G401.6 (cell line): Measurements from ENCODE around the gene CELSR2.

Source experiments
- FAIRE-seq: peaks from 2 replicates; lab custom pipeline; 2012; peaks lifted over from hg19 to GRCh38; lab: Jason Lieb, UNC

CELSR2 gene

GRCh38 chr1:109263597-109264378 lies 14.4 kb downstream of the CELSR2 start:
- no peak for FAIRE-seq

GRCh38 chr1:109264379-109264755 lies 15.0 kb downstream of the CELSR2 start:
- no peak for FAIRE-seq

GRCh38 chr1:109265016-109265415 lies 15.7 kb downstream of the CELSR2 start:
- FAIRE-seq = no peak

DNA sequence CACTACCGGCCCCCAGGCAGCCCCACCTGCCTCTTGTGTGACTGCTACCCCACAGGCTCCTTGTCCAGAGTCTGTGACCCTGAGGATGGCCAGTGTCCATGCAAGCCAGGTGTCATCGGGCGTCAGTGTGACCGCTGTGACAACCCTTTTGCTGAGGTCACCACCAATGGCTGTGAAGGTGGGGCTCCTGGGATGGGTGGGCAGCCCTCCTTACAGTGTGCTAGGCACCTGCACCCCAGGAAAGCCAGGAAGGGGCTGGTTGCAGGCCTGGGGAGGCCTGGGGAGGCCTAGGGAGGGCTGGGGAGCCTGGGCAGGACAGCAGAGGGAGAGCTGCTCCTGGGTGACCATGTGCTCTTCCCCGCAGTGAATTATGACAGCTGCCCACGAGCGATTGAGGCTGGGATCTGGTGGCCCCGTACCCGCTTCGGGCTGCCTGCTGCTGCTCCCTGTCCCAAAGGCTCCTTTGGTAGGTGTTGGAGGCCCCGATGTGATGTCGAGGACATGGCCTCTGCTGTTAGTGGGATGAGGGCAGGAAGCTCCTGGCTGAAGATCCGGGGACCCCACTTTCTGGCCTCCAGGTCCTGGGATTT lies 16.5 kb downstream of the CELSR2 start:
- no peak for FAIRE-seq

DNA sequence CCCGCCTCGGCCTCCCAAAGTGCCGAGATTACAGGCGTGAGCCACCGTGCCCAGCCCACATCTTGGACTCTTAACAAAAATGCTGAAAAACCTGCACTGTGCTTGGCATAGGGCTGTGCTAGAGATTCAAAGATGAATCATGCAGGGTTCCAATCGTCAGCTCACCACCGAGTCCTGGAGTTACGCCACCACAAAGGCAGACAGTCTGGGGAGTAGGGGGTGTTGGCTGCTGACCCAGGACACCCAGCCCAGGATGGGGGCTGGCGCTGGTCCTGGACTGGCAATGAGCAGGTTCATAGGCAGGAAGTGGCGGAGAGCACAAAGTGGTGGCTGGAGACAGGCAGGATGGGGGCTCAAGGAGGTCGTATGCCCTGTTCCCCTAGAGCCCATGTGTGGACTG lies 17.6 kb downstream of the CELSR2 start:
- no peak for FAIRE-seq

GRCh38 chr1:109267743-109268300 lies 18.5 kb downstream of the CELSR2 start:
- FAIRE-seq = no peak

DNA sequence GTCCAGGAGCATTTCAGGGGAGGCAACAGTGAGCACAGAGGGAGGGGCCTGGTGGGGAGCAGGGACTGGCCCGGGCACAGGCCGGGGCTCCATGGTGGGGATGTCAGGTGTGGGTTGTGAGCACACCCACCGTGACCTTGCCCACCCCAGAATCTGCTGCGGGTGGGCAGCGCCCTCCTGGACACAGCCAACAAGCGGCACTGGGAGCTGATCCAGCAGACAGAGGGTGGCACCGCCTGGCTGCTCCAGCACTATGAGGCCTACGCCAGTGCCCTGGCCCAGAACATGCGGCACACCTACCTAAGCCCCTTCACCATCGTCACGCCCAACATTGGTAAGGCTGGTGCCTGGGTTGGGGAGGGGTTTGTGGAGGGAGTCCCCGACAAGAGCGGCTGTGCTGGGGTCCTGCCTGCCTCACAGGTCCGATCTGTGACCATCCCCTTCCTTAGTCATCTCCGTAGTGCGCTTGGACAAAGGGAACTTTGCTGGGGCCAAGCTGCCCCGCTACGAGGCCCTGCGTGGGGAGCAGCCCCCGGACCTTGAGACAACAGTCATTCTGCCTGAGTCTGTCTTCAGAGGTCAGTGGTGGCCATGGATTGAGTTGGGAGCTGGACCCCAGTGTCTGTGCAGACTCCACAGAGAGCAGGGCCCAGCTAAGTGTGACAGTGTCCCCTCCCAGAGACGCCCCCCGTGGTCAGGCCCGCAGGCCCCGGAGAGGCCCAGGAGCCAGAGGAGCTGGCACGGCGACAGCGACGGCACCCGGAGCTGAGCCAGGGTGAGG lies 19.3 kb downstream of the CELSR2 start:
- no peak for FAIRE-seq

GRCh38 chr1:109269212-109269980 lies 20.1 kb downstream of the CELSR2 start:
- FAIRE-seq = no peak

DNA sequence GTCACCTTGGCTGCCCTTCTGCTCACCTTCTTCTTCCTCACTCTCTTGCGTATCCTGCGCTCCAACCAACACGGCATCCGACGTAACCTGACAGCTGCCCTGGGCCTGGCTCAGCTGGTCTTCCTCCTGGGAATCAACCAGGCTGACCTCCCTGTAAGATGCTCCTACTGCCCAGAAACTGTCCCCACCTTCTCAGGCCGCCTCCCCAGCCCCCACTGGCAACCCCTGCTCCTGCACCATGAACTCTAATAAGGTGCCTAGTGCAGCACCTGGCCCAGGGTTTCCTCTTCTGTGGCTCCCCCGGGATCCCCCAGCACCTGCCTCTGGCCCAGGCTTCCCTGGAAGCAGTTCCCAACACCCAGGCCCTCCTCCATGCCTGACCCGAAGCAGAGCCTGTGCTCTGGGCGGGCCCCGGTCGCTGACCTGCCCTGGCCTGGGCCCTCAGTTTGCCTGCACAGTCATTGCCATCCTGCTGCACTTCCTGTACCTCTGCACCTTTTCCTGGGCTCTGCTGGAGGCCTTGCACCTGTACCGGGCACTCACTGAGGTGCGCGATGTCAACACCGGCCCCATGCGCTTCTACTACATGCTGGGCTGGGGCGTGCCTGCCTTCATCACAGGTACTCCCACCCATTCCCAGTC lies 20.8 kb downstream of the CELSR2 start:
- no peak for FAIRE-seq

- no peak for FAIRE-seq
Observed at GRCh38 chr1:109270623-109271317, 21.4 kb downstream of the CELSR2 start.

- FAIRE-seq = no peak
Observed at GRCh38 chr1:109271458-109271857, 22.1 kb downstream of the CELSR2 start.

DNA sequence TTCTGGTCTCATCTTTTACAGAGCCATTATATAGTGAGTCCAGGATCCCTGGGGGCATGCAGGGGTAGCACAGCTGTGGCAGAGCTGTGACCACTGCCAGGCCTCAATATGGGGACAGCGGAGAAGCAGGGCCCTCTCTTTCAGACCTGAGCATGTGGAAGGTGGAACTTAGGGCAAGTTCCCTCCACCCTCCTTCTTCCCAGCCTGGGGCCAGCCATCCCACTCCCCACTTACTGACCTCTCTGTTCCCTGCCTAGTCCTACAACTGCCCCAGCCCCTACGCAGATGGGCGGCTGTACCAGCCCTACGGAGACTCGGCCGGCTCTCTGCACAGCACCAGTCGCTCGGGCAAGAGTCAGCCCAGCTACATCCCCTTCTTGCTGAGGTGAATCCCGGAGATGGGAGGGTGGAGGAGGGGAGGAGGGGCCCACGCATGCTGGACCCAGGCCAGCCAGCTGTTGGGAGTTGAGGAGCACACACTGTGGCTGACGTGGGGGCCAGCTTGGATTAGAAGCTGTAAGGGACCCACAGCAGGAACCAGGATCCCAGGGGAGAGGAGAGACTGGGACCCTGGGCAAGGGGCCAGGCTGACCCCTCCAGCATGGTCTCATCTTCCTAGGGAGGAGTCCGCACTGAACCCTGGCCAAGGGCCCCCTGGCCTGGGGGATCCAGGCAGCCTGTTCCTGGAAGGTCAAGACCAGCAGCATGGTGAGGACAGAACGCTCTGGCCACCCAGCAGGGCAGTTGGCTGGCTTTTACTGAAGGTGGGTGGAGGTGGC lies 22.9 kb downstream of the CELSR2 start:
- no peak for FAIRE-seq

- FAIRE-seq = no peak
Observed at GRCh38 chr1:109272831-109273547, 23.6 kb downstream of the CELSR2 start.

GRCh38 chr1:109273570-109274288 lies 24.4 kb downstream of the CELSR2 start:
- no peak for FAIRE-seq

GRCh38 chr1:109274533-109275476 lies 25.5 kb downstream of the CELSR2 start:
- FAIRE-seq = no peak

DNA sequence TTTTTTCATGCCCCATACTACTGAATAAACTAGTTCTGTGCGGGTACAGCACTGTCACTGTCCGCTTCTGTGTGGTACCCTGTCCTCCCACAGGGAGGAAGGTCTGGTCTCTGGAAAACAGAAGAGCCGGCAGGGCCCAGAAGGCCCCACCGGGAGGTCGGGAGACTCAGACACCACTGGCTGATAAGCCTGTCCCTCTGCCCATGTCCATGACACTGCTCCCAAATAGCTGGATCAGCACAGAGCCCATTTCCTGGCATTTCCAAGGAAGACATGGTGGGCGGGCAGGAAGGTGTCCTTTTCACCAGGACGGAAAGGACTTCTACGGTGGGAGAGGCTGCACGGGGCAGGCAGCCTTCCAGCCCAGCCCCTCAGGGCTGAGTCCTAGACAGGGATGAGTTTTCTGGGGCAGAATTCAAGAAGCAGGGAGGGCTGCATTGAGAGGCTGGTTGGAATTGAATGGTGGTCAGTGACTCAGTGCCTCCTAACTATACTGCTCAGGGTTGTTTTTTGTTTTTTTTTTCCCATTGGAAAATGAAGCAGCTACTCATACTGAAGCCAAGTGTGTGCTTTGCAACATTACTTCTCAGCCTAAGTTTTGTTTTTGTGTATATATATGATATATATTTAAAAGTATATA lies 26.5 kb downstream of the CELSR2 start:
- no peak for FAIRE-seq
